HG02981 (cell line): Measurements from ENCODE around the gene PCDHB10.
"Not testable (repeated sequence)": the region's sequence is repeated elsewhere in the genome, so short reads cannot be mapped to it uniquely, and the experiment has no call there.

Experiments used
- ATAC-seq: cut with Tn5 transposase; IDR thresholded peaks from one replicate; pipeline ENCODE4 v1.9.1; 2021; ENCODE audit warnings: mild to moderate bottlenecking, moderate library complexity; ENCODE audit not compliant: unreplicated experiment

PCDHB10 gene

GRCh38 chr5:141186897-141187512 is 5.1 kb upstream of the PCDHB10 start, which contains the start of gene PCDHB9:
Gene PCDHB9, plus strand, starts transcription at chr5:141187161. Its CDS starts 158 bp downstream, at chr5:141187319.
- ATAC-seq = no peak

- not testable (repeated sequence) for ATAC-seq
These were observed 3.5 kb upstream of the PCDHB10 start for GRCh38 chr5:141188682-141189081.

GRCh38 chr5:141189131-141189530 is 3.0 kb upstream of the PCDHB10 start:
- ATAC-seq = not testable (repeated sequence)

- not testable (repeated sequence) for ATAC-seq
These were observed 2.2 kb downstream of the PCDHB10 start for GRCh38 chr5:141194332-141194731.

GRCh38 chr5:141196363-141196762 is 4.2 kb downstream of the PCDHB10 start:
- no peak for ATAC-seq

- ATAC-seq = no peak
These were observed 7.4 kb downstream of the PCDHB10 start, which contains the start of gene PCDHB11 for GRCh38 chr5:141199359-141200235. Gene PCDHB11, plus strand, starts transcription at chr5:141199627. Its CDS starts 148 bp downstream, at chr5:141199775.

GRCh38 chr5:141201126-141201525 is 9.0 kb downstream of the PCDHB10 start:
- ATAC-seq = not testable (repeated sequence)

- ATAC-seq = not testable (repeated sequence)
These were observed 9.5 kb downstream of the PCDHB10 start for GRCh38 chr5:141201646-141202045.

GRCh38 chr5:141208478-141208877 is 16.3 kb downstream of the PCDHB10 start, which contains the start of gene PCDHB12:
Gene PCDHB12, plus strand, starts transcription at chr5:141208719. Its CDS starts 189 bp downstream, at chr5:141208908.
- no peak for ATAC-seq

GRCh38 chr5:141210281-141210680 is 18.1 kb downstream of the PCDHB10 start:
- not testable (repeated sequence) for ATAC-seq

- ATAC-seq = not testable (repeated sequence)
These were observed 18.7 kb downstream of the PCDHB10 start for GRCh38 chr5:141210849-141211248.

- not testable (repeated sequence) for ATAC-seq
These were observed 21.6 kb downstream of the PCDHB10 start, which contains the start of gene PCDHB13 for GRCh38 chr5:141213656-141214339. Gene PCDHB13, plus strand, starts transcription at chr5:141213919. Its CDS starts 205 bp downstream, at chr5:141214124.

- ATAC-seq = not testable (repeated sequence)
These were observed 22.4 kb downstream of the PCDHB10 start for GRCh38 chr5:141214583-141214982.

GRCh38 chr5:141215504-141215903 is 23.4 kb downstream of the PCDHB10 start:
- not testable (repeated sequence) for ATAC-seq

- ATAC-seq = not testable (repeated sequence)
These were observed 23.9 kb downstream of the PCDHB10 start for GRCh38 chr5:141216035-141216434.

- ATAC-seq = no peak
These were observed 31.1 kb downstream of the PCDHB10 start, which contains the start of gene PCDHB14 for GRCh38 chr5:141223112-141223783. Gene PCDHB14, plus strand, starts transcription at chr5:141223343. Its CDS starts 163 bp downstream, at chr5:141223506.

GRCh38 chr5:141224844-141225243 is 32.7 kb downstream of the PCDHB10 start:
- not testable (repeated sequence) for ATAC-seq

GRCh38 chr5:141225421-141225820 is 33.3 kb downstream of the PCDHB10 start:
- ATAC-seq = not testable (repeated sequence)

- no peak for ATAC-seq
These were observed 42.0 kb downstream of the PCDHB10 start for GRCh38 chr5:141234109-141234667.

GRCh38 chr5:141235922-141236321 is 43.8 kb downstream of the PCDHB10 start:
- not testable (repeated sequence) for ATAC-seq
